ENCODE results near the gene IL18R1. TPM values are rescaled to one million over a fixed set of nuclear protein-coding genes. Genes with fewer than 3 reads are reported as not detected.

IL18R1 gene
- total RNA-seq, 1 donor from 2014 or later, result 1.8 TPM

DNA sequence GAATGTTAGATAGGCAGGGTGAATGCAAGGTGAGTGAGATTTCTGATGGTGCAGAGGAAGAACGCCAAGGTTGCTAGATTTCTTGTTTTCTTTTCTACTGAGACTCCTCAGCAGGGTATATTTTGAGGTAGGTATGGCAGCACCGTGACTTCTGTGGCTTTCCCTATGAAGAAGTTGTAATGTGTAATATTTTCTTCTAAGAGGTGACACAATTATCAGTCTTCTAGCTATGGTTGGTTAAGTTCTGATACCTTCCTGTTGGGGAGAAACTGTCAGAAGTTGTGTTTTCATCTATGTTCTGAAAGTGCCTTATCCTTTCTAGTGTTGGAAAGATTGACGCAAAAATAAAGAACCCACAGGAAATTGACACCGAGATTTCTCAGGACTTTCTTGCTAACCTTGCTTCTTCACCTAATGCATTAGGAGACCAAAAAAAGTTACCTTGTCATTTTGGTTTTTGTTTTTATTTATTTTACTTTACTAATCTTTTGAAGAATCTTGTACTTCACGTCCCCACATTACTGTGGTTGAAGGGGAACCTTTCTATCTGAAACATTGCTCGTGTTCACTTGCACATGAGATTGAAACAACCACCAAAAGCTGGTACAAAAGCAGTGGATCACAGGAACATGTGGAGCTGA lies 11.9 kb downstream of the IL18R1 start:
- TF ChIP-seq, protein P1, sequence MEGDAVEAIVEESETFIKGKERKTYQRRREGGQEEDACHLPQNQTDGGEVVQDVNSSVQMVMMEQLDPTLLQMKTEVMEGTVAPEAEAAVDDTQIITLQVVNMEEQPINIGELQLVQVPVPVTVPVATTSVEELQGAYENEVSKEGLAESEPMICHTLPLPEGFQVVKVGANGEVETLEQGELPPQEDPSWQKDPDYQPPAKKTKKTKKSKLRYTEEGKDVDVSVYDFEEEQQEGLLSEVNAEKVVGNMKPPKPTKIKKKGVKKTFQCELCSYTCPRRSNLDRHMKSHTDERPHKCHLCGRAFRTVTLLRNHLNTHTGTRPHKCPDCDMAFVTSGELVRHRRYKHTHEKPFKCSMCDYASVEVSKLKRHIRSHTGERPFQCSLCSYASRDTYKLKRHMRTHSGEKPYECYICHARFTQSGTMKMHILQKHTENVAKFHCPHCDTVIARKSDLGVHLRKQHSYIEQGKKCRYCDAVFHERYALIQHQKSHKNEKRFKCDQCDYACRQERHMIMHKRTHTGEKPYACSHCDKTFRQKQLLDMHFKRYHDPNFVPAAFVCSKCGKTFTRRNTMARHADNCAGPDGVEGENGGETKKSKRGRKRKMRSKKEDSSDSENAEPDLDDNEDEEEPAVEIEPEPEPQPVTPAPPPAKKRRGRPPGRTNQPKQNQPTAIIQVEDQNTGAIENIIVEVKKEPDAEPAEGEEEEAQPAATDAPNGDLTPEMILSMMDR (IDR thresholded peaks at IDR 0.05; ENCODE audit: borderline replicate concordance), result no peak
- Histone ChIP-seq H3K9me3 (replicated peaks) (peaks cover 26% of the 10 kb centered on the region), H3K36me3 (peaks cover 18% of the 10 kb centered on the region), H3K27me3 (ENCODE audit: low read depth) (no peaks in the 10 kb centered on the region), H3K4me1 (no peaks in the 10 kb centered on the region), H3K4me3 (no peak overlapping the region), H3K27ac (replicated peaks) (no peak overlapping the region)
- intact Hi-C loops (cut with micrococcal nuclease), result no loop called here
- DNase-seq, result no peak

DNA sequence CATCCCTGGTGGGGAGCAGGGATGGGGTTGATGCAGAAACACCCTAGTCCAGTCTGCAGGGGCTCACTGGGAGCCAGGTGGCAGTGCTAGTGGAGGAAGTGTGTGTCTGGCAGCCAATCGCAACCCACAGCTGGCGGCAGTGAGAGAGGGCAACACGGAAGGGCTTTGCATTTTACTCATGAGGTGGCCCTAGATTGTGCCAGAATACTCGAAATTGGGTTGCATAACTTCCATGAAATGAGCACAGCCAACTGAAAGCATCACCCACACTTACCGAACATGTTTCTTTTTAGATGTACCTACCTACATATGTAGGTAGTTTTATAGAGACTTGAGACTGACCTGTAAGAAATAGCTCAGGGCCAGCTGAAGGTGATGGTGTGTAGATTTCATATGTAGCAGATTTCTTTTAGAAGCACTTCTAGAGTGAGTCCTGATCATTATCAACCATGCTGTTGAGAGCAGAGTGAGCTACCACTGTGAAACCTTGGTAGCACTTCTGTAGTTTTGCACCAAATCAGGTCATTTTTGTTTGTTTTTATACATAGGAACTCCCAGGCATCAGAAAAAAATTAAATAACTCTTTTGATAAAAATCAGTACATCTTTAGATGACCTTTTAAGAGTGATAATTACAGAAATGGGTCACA lies 13.0 kb downstream of the IL18R1 start:
- TF ChIP-seq, protein P1 (IDR thresholded peaks at IDR 0.05; ENCODE audit: borderline replicate concordance), result no peak
- DNase-seq, result no peak
- Histone ChIP-seq H3K9me3 (replicated peaks) (peaks cover 26% of the 10 kb centered on the region), H3K27ac (replicated peaks) (no peak overlapping the region), H3K4me3 (no peak overlapping the region), H3K27me3 (ENCODE audit: low read depth) (no peaks in the 10 kb centered on the region), H3K4me1 (no peaks in the 10 kb centered on the region), H3K36me3 (peaks cover 18% of the 10 kb centered on the region)
- intact Hi-C loops (cut with micrococcal nuclease), result no loop called here

DNA sequence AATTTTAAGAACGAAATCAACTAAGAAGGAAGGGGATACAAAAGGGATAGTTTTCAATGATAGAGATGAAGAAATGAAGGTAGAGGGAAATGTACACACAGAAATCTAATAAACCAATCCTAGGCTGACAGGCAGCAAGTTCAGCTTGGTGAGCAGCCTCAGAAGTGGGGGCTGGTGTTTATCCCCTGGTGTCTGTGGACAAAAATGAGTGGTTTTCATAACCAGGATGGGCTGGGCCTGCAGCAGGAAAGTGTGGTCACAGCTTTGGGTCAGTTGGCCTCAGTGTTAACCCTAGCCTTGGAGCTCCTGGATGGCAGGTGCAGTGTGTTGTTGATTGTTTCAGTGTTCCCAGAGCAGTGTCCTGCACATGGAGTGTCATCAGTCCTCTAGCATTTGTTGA lies 14.3 kb downstream of the IL18R1 start:
- peaks cover 18% of the 10 kb centered on the region for H3K36me3 ChIP-seq
- no peaks in the 10 kb centered on the region for H3K4me1 ChIP-seq
- H3K9me3 ChIP-seq (replicated peaks), result peaks cover 25% of the 10 kb centered on the region
- no peak overlapping the region for H3K4me3 ChIP-seq
- no peak overlapping the region for H3K27ac ChIP-seq (replicated peaks)
- H3K27me3 ChIP-seq (ENCODE audit: low read depth), result no peaks in the 10 kb centered on the region
- TF ChIP-seq, protein P1 (IDR thresholded peaks at IDR 0.05; ENCODE audit: borderline replicate concordance), result no peak
- intact Hi-C loops (cut with micrococcal nuclease), result no loop called here
- no peak for DNase-seq

DNA sequence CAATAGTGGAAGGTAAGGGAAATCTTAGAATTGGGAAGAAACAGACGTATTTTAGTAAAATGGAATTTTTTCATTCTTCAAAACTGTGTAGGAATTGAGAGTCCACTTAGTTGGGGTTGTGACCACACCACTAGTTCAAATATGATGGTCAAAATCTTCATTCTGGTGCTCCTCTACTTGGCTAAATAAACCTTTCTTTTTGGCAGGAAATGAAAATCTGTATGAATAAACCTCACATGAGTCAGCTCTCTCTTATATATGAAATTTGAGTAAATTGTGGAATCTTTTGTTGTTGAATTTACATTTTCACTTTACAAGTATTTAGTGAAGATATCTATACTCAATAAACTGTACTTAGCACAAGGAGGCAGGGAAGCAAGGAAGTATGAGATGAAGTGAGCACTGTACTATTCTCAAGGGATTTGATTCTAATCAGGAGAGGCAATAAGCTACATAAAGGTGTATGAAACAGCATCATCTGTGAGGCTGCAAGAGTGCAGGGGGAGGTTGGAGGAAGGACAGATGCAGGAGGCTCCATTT lies 20.5 kb downstream of the IL18R1 start:
- Histone ChIP-seq H3K4me1 (no peaks in the 10 kb centered on the region), H3K9me3 (replicated peaks) (no peaks in the 10 kb centered on the region), H3K27me3 (ENCODE audit: low read depth) (no peaks in the 10 kb centered on the region), H3K36me3 (no peaks in the 10 kb centered on the region), H3K27ac (replicated peaks) (no peak overlapping the region), H3K4me3 (no peak overlapping the region)
- intact Hi-C loops (cut with micrococcal nuclease), result no loop called here
- DNase-seq, result no peak
- TF ChIP-seq, protein P1 (IDR thresholded peaks at IDR 0.05; ENCODE audit: borderline replicate concordance), result no peak

DNA sequence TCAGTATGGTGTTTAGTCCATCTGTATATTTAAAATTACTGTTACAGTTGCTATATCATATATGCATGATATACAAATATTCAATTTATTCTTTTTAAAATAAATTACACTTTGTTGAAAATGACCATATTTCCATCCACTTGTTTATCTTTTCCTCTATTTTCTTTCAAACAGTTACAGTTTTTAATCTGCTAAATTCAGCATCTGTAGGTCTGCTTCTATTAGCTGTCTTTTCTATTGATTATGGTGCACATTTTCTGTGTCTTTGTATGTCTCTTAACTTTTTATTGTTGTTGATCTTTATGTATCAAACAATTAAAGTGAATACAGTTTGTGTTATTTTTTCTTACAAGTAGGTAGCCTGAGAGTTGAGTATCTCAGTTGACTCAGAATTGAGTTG lies 28.1 kb downstream of the IL18R1 start:
- Histone ChIP-seq H3K27ac (replicated peaks) (no peak overlapping the region), H3K27me3 (ENCODE audit: low read depth) (no peaks in the 10 kb centered on the region), H3K4me3 (no peak overlapping the region), H3K4me1 (no peaks in the 10 kb centered on the region), H3K9me3 (replicated peaks) (peaks cover 41% of the 10 kb centered on the region), H3K36me3 (peaks cover 21% of the 10 kb centered on the region)
- TF ChIP-seq, protein P1 (IDR thresholded peaks at IDR 0.05; ENCODE audit: borderline replicate concordance), result no peak
- no peak for DNase-seq
- intact Hi-C loops (cut with micrococcal nuclease), result no loop called here

Measured in left ventricle myocardium inferior (tissue), 1 donor.